Right hindlimb (tissue), 1 donor: ENCODE data around the gene GAREM2.
"Not testable (repeated sequence)": the region's sequence is repeated elsewhere in the genome, so short reads cannot be mapped to it uniquely, and the experiment has no call there.

Experiments used
- DNase-seq: peaks from one replicate; pipeline ENCODE4 v3.0.0-alpha.2; 2018

The GAREM2 gene

DNA sequence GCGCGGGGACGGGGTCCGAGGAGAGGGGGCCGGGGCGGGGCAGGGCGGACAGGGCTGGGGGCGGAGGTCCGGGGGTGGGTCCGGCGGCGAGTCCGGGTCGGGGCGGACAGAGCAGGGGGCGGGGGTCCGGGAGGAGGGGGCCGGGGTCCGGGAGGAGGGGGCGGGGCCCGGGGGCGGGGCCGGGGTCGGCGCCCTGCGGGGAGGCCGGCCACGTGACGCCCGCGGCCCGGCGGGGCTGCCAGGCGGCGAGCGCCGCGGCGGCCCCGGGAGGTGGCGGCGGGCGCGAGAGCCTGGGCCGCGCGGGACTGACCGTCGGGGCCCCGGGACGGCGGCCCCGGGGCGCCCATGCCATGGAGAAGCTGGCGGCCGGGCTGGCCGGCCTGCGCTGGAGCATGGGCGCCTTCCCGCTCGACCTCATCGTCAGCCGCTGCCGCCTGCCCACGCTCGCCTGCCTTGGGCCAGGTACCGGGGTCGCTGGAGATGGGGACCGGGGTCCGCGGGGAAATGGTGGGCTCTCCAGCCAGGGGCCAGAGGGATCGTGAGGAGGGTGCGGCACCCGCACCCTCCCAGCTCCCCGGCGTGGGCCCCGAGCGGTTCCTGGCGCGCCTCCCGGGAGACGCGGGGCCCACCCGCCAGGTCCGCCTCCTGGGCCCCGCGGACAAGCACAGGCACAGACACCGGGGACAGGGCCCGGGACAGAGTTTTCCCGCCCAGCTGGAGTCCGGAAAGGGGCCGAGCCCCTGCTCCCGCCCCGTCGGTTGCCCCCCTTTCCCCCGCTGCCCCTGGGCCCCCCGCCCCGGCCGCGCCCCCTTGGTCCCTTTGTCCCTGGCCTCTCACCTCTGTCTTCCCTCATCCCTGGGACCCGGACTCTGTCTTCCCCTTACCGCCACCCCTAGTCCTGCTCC, at the start of gene GAREM2:
Gene GAREM2 (plus strand): TSS at position 218 of the 905 bp plus-strand sequence. CDS start 133 bp downstream, at position 351.
- no peak for DNase-seq

DNA sequence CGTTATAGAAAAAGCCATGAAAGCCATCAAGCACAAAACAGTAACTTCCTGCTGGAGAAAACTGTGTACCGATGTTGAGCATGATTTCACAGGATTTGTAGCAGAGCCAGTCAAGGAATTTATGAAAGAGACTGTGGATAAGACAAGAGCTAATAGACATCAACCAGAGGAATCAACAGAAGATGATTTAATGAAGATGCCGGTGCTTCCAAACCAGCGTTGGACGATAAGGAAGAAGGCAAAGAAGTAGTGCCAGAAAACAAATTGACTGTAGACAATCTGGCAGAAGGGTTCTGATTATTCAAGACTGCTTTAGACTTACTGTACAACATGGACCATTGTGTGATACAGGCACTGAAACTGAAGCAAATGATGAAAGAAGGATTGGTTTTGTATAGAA, 49.5 kb upstream of the GAREM2 start:
- no peak for DNase-seq

DNA sequence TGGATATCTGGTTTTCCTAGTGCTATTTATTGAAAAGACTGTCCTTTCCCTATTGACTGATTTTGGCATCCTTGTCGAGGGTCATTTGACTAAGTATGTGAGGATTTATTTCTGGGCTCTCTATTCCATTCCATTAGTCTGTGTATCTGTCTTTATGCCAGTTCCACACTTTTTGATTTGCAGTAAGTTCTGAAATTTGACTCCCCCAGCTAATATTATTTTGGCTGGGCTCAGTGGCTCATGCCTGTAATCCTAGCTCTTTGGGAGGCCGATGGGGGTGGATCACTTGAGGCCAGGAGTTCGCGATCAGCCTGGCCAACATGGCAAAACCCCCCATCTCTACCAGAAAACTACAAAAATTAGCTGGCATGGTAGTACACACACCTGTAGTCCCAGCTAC, 46.8 kb upstream of the GAREM2 start:
- peak; percentile 27 for DNase-seq

DNA sequence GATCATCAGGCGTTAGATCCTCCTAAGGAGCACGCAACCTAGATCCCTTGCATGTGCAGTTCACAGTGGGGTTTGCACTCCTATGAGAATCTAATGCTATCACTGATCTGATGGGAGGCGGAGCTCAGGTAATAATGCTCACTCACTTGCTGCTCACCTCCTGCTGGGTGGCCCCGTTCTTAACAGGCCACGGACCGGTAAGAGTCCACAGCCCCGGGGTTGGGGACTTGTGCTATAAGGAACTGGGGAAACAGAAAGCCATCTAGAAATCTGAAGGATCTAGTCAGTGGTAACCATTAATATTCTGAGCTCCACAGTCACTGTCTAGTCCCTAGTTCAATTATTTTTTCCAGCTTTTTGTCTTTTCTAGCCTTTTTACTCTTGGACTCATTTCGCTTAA, 44.7 kb upstream of the GAREM2 start:
- no peak for DNase-seq

DNA sequence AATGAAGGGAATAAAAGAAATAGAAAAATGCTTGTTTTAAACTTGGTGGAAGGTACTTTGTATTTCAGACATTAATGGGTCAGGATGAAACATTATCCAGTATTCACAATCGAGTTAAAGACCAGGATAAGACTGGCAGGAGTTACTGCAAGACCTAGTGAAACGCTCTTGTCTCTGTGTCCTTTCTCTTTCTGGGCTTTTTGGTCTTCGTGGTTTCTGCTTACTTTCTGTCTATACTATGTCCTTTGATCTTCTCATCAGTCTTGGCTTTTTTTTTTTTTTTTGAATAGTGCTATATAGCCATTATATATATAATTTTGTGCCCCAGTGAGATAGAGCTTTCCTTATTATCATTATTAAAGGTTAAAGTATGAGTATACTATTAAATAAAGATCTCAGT, 42.1 kb upstream of the GAREM2 start:
- DNase-seq: no peak

DNA sequence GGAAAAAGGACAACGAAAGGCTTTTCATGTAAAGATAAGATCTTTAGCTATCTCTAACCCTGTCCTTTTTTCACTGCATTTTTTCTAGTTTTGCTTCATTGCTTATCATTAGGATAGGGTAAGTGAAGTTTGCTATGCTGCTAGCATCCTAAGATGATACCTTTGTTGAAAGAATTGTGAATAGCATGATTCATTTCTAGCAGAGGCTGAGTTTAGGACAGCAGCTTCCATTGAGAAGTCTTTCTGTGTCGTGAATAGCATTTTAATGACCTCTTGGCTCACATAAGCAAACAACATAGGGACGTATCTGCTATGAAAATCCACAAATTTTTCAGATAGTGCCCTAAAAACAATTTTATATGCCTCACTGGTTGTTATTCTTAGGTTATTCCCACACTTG, 36.4 kb upstream of the GAREM2 start:
- DNase-seq: no peak

DNA sequence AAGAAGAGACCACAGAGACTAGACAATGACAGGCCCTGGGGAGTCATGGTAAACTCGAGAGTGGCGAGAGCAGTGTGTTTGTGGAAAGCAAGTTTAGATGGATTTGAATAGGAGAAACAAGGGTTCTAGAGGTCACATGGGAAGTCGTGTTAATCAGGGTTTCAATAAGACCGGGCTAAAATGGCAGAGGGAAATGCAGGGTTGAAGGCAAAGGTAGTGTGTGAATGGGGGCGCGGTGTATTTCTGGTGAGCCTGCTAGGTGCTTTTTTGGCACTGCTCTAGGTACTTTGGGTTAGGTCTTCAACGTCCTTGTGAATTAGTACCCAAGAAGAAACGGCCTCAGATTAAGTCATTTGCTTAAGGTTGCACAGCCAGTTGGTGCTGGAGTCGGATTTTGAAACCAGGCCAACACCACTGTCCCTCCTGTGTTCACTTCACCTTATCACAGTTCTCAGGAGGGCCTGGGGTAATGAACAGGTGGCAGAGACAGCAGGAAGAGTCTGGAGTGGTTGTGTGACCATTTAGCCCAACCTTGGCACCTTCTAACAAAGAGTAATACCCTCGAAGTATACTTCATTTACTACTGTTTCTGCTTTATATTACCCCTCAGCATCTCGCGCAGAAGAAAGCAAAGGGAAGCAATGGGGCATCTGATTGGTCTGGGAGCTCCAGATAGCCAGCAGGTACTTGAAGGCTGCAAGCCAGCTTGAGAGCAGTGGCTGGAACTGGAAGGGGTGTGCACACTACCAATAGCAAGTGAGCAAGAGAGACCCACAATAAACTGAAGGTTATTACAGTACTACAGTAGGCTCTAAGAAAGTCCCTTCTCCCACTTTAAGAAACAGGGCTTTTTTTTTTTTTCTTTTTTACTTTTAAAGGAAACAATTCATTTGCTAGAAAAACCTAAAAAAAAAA, 33.4 kb upstream of the GAREM2 start:
- DNase-seq: no peak

DNA sequence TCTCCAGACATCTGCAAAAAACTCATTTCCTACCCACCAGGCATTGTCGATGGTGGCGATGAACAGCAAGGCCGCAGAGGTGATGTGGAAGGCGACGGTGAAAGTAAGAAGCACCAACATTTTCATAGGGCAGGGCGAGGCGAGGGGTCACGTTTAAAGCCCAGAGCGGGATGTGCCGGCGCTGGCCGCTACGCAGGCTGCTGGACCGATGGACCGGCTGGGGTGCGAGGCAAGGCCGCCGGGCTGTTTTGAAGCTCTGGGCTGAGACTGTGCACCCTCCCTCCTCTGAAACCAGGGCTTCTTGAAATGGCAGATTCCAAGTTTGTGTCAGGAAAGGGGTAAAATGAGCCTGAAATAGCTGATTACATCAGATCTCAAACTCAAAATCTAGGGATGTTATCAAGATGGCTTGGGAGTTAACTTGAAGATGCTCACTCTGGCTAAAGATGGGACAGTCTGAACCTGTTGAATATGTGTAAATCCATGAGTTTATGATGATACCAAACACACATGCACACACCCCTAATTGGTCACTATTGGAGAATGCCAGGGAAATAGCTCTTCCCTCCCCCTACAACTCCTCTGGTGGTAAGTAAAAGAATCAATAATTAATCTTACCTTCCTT, 31.6 kb upstream of the GAREM2 start:
- DNase-seq: no peak

DNA sequence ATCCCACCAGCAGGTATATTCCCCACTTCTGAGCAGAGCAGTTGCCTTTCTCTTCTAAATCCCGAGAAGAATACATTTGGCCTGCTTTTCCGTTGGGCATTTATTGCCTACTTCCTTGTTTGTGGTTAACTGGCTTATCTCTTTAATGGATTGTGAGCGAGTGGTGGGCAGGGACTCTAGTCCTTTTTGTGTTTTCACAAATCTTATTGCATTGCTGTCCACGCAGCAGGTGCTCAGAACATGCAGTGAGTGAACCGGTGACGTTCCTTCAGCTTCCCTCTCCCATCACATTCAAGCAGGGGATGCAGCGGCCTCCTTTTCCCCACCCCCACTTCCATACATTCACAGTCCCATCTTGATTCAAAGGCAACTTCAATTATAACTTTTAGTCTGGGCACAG, 28.9 kb upstream of the GAREM2 start:
- no peak for DNase-seq

DNA sequence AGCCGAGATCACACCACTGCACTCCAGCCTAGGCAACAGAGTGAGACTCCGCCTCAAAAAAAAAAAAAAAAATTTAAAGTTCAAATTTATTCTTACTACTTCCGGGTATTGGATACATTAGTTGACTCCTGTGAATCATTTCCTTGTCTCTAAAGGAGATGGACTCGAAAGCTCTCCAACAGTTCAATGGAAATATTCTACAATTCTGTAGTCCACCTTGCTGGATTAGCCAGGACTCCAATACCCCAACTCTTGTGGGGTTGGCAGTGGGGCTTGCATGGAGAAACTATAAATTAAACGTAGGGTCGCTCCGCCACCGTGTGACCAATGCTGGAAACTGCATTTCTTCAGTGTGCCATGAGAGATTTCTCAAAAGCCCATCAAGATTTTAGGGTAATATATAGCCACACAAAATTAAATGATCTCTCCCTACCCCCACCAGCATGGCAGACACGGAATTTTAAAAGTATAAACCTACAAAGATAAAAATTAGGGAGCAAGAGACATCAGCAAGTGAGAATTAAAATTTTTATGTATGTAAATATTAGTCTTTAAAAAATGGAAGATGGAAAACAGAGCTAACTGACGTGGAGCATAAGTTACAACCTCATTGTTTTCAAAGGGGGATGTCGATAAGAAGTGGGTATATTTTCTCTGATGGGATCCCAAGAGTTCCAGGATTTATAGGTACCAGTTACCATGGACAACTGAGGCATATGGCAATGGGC, 27.8 kb upstream of the GAREM2 start:
- peak; percentile 59 for DNase-seq

DNA sequence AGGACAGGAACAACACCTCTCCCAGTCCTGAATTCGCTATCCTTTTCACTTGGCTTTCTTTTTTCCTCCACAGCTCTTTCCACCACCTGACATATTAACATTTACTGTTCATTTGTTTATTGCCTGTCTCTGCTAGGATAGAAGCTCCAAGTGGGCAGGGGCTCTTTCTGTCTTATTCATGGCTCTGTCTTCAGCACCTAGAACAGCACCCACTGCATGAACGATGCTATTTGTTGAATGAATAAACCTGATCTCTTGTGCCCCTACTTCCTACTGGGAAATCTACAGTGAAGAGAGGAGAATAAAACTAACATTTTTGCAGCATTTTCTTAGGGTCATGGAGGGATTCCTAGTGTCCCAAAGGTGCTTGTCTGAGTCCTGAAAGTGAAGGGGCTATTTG, 24.4 kb upstream of the GAREM2 start:
- no peak for DNase-seq

DNA sequence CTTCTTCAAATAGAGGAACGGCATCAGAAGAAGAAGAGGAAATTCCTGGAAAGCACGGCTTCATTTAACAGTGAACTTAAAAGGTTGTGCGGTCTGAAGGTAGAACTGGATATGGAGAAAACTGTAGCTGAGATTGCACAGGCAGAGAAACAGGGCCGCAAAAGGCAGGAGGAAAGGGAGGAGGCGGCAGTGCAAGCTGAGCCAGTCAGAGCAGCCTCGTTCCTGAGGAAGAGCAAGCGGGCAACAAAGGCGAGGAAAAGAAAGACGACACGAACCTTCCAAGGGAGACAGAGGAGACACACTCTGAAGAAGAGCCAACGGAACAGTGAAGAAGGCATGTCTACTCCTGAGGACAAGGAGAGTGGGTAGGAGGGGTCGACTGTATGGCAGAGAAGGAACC, 22.6 kb upstream of the GAREM2 start:
- no peak for DNase-seq

DNA sequence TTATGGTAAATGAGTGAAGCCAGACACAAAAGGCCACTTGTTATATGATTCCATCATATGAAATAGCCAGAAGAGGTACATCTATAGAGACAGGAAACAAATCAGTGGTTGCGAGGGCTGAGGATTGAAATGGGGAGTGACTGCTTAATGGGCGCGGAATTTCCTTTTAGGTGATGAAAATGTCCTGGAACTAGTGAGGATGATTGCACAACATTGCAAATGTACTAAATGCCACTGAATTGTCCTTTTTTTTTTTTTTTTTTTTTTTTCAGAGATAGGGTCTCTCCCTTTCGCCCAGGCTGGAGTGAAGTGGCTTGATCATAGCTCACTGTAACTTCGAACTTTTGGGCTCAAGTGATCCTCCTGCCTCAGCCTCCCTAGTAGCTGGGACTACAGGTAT, 15.3 kb upstream of the GAREM2 start:
- DNase-seq: no peak

DNA sequence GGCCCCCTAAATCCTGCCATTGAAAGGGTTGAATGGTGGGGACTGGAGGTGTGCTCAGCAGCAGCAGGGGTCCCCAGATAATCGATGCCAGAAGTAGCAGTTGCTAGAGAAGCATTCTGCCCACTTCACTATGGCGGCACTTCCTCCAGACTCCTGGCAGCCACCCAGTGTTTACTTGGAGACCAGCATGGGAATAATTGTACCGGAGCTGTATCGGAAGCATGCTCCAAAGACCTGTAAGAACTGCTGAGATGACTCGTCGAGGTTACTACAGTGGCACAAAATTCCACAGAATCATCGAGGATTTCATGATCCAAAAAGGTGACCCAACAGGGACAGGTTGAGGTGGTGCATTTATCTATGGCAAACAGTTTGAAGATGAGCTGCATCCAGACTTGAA, 11.0 kb upstream of the GAREM2 start:
- no peak for DNase-seq

DNA sequence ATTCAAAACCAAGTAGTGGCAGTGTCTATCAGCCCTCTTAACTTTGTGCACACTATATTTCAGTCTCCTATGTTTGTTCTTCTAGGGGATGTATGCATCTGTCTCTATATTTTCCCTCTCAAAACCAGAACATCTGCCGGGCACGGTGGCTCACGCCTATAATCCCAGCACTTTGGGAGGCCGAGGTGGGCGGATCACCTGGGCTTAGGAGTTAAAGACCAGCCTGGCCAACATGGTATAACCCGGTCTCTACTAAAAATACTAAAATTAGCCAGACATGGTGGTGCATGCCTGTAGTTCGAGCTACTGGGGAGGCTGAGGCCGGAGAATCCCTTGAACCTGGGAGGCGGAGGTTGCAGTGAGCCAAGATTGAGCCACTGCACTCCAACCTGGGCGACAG, 9.9 kb upstream of the GAREM2 start:
- DNase-seq: no peak

DNA sequence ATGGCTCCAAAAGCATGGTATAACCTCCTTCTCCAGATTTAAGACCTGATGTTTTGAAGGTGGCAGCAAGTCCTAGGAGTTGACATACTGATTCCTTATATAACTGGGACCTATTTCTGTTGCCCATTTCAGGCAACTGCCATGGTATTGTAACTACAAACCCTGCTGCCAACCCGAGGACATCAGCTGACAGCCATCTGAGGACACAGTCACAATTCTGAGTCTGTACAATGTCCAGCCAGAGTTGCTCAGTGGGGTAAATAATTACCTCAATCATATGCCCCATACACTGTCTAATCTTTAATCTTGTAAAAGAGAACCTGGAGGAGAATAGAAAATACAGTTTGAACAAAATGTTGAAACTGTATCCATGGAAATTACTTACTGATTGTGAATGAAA, 8.7 kb upstream of the GAREM2 start:
- no peak for DNase-seq

DNA sequence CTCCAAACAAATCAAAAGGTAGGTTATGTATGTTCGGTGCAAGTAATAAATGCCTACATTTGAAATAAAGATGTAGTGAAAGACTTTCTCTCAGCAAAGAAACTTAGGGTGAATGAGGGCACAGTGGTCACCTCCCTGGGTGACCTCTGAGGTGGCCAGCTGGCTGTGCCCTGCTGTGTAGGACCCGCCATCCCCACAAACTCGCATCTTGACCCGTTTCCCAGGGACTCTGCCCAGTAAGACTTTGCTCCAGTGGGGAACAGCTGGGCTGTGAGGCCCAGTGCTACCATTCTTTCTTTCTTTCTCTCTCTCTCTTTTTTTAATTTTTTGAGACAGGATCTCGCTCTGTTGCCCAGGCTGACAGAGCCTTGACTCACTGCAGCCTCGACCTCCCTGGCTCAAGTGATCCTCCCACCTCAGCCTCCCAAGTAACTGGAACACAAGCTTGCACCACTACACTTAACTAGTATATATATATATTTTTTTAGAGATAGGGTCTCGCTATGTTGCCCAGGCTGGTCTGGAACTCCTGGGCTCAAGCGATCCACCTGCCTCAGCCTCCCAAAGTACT, 8.2 kb upstream of the GAREM2 start:
- DNase-seq: no peak

DNA sequence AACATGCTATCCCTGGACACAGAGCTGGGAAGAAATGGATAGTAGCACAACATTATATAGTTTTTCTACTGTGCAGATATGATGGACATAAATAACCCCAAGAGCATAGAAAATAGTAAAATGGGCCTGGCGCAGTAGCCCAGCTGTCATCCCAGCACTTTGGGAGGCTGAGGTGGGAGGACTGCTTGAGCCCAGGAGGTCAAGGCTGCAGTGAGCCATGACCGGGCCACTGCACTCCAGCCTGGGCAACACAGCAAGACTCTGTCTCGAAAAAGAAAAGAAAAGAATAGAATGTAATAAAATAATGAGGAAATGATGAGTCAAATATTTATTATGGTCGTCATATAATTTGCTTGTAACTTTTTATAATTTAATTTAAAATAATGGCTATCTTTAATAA, 7.5 kb upstream of the GAREM2 start:
- DNase-seq: no peak

DNA sequence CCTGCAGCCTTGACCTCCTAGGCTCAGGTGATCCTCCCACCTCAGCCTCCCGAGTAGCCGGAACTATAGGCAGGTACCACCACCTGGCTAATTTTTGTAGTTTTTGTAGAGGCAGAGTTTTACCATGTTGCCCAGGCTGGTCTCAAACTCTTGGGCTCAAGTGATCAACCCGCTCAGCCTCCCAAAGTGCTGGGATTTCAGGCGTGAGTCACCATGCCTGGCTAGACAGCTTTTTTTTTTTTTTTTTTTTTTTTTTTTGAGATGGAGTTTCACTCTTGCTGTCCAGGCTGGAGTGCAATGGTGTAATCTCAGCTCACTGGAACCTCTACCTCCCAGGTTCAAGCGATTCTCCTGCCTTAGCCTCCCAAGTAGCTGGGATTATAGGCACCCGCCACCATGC, 6.3 kb upstream of the GAREM2 start:
- not testable (repeated sequence) for DNase-seq

DNA sequence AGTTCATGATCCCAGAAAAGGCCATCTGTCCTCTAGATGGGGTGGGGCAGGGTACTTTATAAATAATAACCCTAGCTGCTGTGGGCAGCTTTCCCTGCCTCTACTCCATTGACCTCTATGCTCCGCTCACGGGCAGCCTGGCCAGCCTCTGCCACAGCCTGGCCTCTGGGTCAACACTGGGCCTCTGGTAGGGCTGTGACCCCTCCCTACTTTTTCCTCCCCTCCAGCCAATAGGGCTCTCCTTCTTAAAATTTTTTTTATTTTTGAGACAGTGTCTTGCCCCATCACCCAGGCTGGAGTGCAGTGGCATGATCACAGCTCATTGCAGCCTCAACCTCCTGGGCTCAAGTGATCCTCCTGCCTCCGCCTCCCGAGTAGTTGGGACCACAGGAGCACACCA, 4.1 kb upstream of the GAREM2 start:
- no peak for DNase-seq

DNA sequence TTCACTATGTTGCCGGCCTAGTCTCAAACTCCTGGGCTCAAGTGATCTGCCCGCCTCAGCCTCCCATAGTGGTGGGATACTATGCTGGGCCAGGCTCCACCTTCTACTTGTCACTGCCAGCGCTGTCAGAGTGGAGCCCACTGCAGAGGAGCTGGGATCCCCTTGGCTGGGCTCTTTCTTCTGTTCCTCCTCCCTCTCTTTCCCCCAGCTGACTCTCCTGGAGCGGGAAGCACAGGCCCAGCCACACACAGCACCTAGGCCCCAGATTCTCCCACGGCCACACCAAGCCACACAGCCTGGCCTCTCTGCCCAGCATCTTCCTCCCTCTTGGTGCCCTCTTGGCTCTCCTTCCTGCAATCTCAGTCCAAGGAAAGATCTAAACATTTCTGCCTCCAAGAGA, 3.7 kb upstream of the GAREM2 start:
- no peak for DNase-seq

DNA sequence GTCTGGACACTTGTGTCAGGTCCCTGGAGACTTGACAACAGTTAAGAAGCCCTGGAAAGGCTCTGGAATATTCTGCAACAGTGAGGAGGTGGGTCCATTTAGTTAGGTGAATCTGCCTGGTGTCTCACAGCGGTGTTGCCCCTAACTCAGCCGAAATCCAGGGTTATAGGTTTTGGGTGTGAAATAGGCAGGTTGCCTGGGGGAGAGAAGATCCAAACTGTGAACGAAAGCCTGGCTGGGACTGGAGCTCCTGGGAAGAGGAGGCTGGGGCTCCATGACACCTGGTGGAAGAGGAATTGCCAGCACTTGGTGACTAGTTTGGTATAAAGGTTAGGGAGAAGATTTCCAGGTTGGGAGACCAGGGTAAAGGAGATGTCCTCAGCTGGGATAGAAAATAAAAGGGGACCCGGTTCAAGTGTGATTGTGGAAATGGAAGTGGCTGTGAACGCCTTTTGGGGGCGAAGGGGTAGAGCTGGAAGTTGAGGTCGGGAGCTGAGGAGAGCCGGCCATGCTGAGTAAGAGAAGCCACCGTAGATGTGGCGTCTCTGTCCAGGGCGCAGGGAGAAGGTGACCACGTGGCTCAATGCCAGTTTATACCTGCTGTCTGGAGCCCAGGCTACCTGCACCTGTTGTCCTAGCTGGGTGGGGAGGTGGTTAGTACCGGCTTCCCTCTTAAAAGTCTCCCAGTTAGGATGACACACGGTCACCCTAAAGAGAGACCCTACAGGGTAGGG, 3.0 kb upstream of the GAREM2 start:
- no peak for DNase-seq
